Uterus (tissue), 4 donors: Measurements from ENCODE around the gene SKAP2. TPM values are rescaled to one million over a fixed set of nuclear protein-coding genes. Genes with fewer than 3 reads are reported as not detected.

Source experiments
- DNase-seq, 2 donors: peaks; one replicate each; pipeline ENCODE4 v3.0.0-alpha.2; 2019 to 2020
- H3K27ac ChIP-seq, 2 donors: fragments of 200-600 bp; sonication (generic); 1 replicate in 1 of 2; 2 replicates in 1 of 2; pipeline ENCODE4 v1.5.1; 2016 to 2018
- H3K27me3 ChIP-seq, 2 donors: fragments of 200-600 bp; sonication (generic); one replicate each; pipeline ENCODE4 v1.5.1; 2018 to 2019; ENCODE audit warnings: control low read depth in 1 of 2
- H3K36me3 ChIP-seq, 2 donors: fragments of 200-600 bp; sonication (generic); one replicate each; pipeline ENCODE4 v1.5.1; 2019; ENCODE audit warnings: control low read depth in 1 of 2
- H3K4me1 ChIP-seq, 2 donors: fragments of 200-600 bp; sonication (generic); one replicate each; pipeline ENCODE4 v1.5.1; 2018 to 2019; ENCODE audit warnings: control low read depth in 1 of 2
- H3K4me3 ChIP-seq, 2 donors: fragments of 200-600 bp; sonication (generic); 1 replicate in 1 of 2; 2 replicates in 1 of 2; pipeline ENCODE4 v1.5.1; 2018 to 2019; ENCODE audit warnings: mild to moderate bottlenecking in 1 of 2
- H3K9me3 ChIP-seq, 2 donors: fragments of 200-600 bp; sonication (generic); one replicate each; pipeline ENCODE4 v1.5.1; 2019; ENCODE audit warnings: control low read depth in 1 of 2
- CTCF ChIP-seq, 4 experiments: fragments of 200-600 bp in 2 of 4; fragments of 450-650 bp in 2 of 4; sonication (generic) in 2 of 4; IDR thresholded peaks; one replicate each; pipeline ENCODE4 v1.5.1; 2016 to 2019; ENCODE audit warnings: antibody characterized with exemption in 4 of 4, mild to moderate bottlenecking in 2 of 4, moderate library complexity in 1 of 4
- POLR2A ChIP-seq, 2 donors: fragments of 450-650 bp; IDR thresholded peaks; one replicate each; pipeline ENCODE4 v1.6.1; 2016; ENCODE audit warnings: antibody characterized with exemption in 2 of 2, mild to moderate bottlenecking in 1 of 2, moderate library complexity in 1 of 2
- intact Hi-C: fragments of 100-400 bp; cut with DNase I; formaldehyde crosslinking; loops from one replicate; pipeline ENCODE4 v1.15.1; 2023; ENCODE audit warnings: low total_unique reads
- total RNA-seq, 4 donors: library from RNA; depleted of rRNA in 3 of 4; stranded (reverse); fragments of >200 nt in 3 of 4; gene quantifications; one replicate each; pipeline versions ENCODE4 v1.1.0 to v1.2.4, GENCODE V29; 2014 to 2023
- donor health status: DM: yes; HTN: yes; CAD: no.

The SKAP2 gene
- total RNA-seq, 4 donors from 2014 or later = 3.3 to 50.6 (median 12.6) TPM

- no peaks in the 10 kb centered on the region for H3K36me3 ChIP-seq
- no peak overlapping the region for H3K4me3 ChIP-seq
- no peak overlapping the region for H3K27ac ChIP-seq
- TF ChIP-seq CTCF (IDR thresholded peaks at IDR 0.05) = no peak
- no peak for TF ChIP-seq POLR2A (IDR thresholded peaks at IDR 0.05)
- no peaks in the 10 kb centered on the region for H3K4me1 ChIP-seq
- no peaks in the 10 kb centered on the region for H3K9me3 ChIP-seq
- intact Hi-C loops = no loop called here
- no peaks in the 10 kb centered on the region for H3K27me3 ChIP-seq
- DNase-seq = no peak
Observed at GRCh38 chr7:26709210-26709990, 155.0 kb downstream of the SKAP2 start.

- Histone ChIP-seq H3K36me3 (no peaks in the 10 kb centered on the region), H3K4me3 (no peak overlapping the region), H3K9me3 (no peaks in the 10 kb centered on the region), H3K27ac (no peak overlapping the region), H3K4me1 (no peaks in the 10 kb centered on the region), H3K27me3 (no peaks in the 10 kb centered on the region)
- TF ChIP-seq CTCF (IDR thresholded peaks at IDR 0.05) (no peak), POLR2A (IDR thresholded peaks at IDR 0.05) (no peak)
- intact Hi-C loops = no loop called here
- peak in 1 of 2 donors; percentile 23 for DNase-seq
Observed at GRCh38 chr7:26705567-26705966, 158.8 kb downstream of the SKAP2 start.

DNA sequence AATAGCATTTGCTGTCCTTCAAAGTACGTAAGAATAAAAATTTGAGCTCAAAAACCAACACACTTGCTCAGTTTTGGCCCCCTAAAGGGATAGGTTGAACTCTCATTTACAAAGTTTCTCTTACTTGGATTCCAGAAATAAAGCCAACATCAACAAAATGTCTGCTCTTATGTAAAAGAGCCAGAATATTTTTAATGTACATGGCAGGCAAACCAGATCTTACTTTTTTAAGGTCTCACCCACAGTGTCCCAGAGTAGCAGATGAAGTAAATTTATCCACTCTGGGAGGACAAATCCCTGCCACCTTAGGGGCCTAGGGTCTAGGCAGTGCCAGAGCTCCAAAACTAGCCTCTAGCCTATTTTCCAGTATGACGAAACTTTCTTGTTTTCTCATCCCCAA, 159.6 kb downstream of the SKAP2 start:
- Histone ChIP-seq H3K27ac (no peak overlapping the region), H3K4me1 (no peaks in the 10 kb centered on the region), H3K4me3 (no peak overlapping the region), H3K9me3 (no peaks in the 10 kb centered on the region), H3K27me3 (no peaks in the 10 kb centered on the region), H3K36me3 (no peaks in the 10 kb centered on the region)
- TF ChIP-seq POLR2A (IDR thresholded peaks at IDR 0.05) (no peak), CTCF (IDR thresholded peaks at IDR 0.05) (no peak)
- intact Hi-C loops = no loop called here
- no peak for DNase-seq

- H3K27ac ChIP-seq = no peak overlapping the region
- intact Hi-C loops = no loop called here
- DNase-seq = no peak
Observed at GRCh38 chr7:26704036-26704435, 160.4 kb downstream of the SKAP2 start.

More at GRCh38 chr7:26704036-26704435, 160.4 kb downstream of the SKAP2 start:
- no peaks in the 10 kb centered on the region for H3K4me1 ChIP-seq
- TF ChIP-seq POLR2A (IDR thresholded peaks at IDR 0.05) = no peak
- TF ChIP-seq CTCF (IDR thresholded peaks at IDR 0.05) = no peak
- no peak overlapping the region for H3K4me3 ChIP-seq
- H3K36me3 ChIP-seq = no peaks in the 10 kb centered on the region
- H3K27me3 ChIP-seq = no peaks in the 10 kb centered on the region
- no peaks in the 10 kb centered on the region for H3K9me3 ChIP-seq
